Measurements from ENCODE around the gene TRIM41.
"Not testable (repeated sequence)": the region's sequence is repeated elsewhere in the genome, so short reads cannot be mapped to it uniquely, and the experiment has no call there.

The TRIM41 gene

DNA sequence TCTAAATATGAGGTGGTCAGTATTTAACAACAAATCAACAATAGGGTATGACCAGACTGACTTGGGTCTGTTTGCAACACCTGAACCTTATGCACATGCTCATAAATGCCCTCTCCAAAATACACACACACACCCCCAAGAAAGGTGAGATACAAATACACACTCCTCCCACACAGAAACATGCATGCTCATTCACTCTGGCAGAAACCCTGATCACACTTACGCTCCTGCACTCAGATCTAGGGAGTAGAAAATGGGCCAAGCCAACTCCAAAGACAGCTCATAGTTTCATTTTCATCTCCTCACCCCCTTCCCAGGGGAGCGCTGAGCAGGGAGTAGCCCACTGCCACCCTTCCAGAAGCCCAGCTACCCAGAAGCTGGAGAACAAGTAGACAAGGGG lies 29.4 kb upstream of the TRIM41 start:
- no peak for DNase-seq

DNA sequence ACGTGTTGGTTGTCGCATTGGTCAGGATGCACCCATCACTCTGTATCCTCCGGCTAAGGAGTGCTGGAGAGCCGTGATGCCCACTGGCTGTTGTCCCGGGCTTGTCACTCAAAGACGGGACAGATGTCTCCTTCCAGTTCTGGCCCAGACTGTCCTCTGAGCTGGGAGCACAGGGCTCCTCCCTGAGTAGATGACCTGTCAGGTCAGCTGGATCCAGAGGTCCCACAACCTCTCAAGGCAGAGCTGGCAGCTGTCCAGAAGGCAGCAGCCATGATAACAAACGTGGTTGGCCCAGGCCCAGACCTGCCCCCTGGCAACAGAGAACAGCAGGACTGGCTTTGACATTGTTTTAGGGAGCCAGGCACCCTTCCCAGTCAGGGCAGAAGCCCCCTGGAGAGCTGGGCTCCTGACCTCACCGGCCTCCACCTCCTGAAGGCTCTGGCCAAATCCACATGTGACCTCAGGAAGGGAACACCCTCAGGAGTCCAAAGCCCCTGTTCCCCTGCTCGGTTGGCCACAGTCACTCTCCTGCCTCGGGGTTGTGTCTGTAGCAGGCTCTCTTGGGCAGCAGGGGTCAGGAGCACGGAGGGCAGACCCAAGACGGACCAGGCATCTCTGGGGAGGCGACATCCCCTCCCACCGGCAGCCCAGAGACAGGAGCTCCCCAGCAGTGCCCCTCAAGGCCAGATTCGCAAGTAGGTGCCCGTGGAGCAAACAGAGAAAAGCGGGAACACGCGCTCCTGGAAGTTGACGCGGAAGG lies 28.4 kb upstream of the TRIM41 start:
- DNase-seq: no peak

DNA sequence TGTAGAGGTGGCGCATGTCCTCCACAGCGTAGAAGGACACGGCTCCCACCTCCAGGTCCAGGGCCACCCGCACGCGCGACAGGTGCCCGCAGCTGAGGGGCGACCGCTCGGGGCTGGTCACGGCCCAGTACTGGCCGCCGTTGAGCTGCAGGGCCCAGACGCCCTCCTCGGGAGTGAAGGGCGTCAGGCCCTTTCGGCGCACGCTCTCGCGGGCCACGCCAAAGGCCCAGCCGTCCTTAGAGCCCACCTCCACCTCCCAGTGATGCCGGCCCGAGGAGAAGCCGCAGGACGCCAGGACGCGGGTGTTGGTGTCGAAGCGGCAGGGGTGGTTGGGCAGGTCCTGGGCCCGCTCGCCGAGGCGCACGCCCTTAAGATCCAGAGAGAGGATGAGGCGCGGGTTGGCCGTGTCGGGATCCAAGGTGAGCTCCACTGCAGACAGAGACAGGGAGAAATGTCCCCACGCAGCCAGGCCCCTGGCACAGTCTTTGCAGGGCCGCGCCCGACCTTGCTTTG lies 27.8 kb upstream of the TRIM41 start:
- DNase-seq: no peak

DNA sequence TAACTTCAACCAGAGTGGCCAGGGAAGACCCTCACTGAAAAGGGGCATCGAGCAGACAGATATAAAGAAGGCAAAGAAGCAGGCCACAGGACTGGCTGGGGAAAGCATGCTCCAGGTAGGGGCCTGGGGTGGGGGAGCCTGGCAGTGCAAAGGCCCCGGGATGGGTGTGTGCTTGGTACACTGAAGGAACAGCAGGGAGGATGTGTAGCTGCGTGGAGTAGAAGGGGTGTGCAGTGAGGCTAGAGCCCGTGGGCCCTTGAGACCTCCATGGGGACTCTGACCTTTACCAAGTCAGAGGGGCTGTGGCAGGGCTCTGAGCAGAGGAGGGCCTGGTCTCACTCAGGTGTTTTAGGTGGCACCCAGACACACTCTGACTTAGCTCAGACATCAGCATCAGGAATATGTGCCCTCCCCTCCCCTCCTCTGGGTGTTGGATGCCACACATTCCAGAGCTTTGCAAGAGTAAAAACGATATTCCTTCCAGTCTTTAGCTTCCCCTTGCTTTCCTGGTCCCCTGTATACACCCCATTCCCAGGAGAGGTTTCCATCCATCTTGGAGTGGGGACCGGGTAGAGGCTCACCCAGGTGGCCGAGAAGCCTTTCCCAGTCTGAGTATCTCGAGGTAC lies 25.6 kb upstream of the TRIM41 start:
- no peak for DNase-seq

DNA sequence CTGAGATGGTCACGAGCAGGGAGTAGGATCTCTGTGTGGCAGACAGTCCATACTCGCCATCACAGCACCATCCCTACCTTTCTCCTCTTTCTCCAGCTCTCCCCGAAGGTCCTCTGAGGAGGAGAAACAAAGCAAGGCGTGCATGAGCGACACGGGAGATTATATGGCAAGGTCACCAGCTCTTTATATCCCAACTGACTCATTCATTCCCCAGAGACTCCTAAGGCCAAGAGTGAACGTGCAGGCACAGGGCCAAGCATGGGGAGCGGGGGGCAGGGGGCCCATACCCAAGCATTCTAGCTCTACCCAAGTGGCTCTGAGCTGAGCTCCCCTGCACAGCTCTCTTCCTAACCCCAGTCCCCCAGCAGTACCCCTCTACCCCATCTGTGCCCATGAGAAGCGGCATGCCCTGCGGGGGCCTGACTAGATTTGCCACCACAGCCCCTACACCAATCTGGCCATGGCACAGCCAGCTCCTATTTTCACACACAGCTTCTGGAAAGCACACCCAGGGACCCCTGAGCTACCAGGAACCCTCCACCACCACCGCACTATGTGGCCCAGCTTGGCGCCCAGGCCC lies 24.9 kb upstream of the TRIM41 start:
- DNase-seq: no peak

DNA sequence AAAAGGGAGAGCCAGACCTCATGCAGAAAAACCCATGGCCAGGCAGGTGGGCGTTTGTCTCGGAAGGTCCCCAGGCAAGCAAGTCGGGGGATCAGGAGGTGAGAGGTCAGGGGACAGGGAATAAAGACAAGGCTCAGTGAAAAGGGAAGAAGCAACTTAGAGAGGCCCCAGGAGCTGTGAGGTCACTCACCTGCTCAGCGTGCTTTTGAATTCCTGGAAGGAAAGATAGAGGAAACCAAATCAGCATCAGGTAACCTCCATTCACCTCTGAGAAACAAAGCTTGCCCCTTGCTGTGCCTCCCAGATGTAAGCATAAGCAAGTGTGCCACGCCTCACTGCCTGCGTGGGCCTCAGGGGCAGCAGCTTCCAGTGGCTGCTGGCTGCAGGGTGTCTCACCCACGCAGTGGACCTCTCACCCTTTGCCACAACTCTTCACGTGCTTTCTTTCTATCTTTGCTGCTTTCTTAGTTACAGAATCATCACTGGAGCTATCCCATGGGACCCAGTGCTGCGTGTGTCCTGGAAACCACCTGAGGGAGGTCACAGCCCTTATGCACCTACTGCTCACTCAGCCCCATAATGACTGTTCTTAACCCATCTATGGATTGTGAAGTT lies 24.1 kb upstream of the TRIM41 start:
- DNase-seq: no peak

DNA sequence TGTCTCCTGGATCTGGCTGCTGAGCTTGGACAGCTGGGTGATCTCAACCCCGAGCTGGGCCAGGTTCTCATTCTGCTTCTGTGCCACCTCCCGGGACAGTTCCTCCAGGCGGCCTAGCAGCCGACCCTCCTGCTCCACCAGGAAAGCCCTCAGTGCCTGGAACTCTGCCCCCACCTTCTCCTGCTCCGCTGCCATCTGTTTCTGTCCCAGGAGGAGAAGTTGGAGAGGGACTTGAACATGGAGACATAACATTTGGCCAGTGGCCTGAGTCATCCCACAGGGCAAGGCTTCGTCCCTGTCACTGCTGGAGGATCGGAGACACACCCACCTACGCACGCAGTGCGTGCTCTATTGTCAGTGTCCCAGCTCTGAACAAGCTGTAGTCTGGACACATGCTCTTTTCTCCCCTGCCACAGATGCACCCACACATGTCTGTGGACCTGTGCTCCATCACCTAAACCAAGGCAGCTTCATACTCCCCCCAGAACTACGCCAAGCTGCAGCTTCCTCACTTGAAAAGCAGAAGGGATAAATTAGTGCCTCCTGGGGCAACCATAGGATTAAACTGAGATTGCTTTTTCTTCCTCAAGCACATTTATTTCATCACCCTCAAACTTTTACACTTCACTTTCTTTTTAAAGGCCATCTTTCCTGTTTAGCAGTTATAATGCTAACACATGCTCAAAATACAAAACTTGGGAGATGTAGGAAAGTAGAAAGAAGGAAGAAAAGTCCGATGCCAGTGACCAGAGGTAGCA lies 23.0 kb upstream of the TRIM41 start:
- DNase-seq: no peak

DNA sequence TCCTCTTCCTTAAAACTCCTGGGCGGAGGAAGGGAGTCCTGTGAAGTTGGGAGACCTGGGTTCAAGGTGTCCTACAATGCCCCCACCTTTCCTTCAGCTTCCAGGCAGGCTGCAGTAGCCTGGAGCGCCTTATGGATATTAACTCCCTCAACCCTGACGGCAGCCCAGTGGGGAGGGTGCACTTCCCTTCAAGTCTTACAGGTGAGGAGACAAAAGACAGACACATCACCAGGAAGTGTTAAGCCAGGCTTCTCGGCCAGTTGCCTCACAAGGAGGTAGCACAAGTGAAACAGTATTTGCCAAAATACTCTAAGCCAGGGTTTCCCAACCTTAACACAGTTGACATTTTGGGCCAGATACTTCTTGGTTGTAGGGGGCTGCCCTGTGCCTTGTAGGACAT lies 22.3 kb upstream of the TRIM41 start:
- no peak for DNase-seq

DNA sequence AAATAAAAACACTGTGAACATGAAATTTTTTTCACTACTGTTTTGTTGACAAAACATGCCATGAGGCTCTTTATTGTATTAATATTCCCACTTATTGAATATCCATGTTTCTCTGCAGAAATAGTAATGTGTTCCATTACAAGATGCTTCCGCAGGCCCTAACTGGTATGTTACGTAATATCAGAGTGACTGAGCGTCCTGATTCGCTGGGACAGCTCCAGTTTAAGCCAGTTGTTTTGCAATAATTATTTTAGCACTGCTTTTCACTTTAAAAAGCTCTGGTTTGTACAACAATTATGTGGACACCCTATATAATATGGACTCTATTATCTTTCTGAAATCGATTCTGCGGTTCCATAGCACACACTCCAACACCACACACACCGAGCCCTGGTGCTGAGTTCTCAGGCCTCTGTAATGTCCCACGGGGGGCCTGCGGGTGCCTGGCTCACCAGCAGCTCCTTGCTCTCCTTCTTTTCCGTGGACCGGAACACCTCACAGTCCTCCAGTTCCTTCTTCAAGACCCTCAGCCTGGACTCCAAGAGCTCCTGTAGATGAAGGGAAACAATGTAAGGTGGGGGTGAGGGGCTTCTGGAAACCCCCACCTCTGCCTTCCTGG lies 19.9 kb upstream of the TRIM41 start:
- no peak for DNase-seq

DNA sequence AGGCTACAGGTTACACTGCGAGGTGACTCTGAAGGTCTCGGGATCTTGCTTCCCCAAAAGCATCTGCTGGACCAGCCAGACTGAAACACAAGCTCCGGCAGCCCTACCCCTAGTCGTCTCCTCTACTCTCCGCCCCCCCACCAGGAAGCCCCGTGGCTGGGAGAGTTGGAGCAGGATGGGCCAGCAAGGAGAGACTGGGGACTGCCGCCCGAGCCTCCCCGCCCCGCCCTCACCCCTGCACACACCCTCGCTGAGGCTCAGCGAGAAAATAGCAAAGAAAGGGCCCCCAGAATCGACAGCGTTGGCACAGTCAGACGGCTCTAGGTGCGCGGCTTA lies 19.3 kb upstream of the TRIM41 start:
- DNase-seq: no peak

GRCh38 chr5:181204113-181204825 lies 18.8 kb upstream of the TRIM41 start:
- no peak for DNase-seq

DNA sequence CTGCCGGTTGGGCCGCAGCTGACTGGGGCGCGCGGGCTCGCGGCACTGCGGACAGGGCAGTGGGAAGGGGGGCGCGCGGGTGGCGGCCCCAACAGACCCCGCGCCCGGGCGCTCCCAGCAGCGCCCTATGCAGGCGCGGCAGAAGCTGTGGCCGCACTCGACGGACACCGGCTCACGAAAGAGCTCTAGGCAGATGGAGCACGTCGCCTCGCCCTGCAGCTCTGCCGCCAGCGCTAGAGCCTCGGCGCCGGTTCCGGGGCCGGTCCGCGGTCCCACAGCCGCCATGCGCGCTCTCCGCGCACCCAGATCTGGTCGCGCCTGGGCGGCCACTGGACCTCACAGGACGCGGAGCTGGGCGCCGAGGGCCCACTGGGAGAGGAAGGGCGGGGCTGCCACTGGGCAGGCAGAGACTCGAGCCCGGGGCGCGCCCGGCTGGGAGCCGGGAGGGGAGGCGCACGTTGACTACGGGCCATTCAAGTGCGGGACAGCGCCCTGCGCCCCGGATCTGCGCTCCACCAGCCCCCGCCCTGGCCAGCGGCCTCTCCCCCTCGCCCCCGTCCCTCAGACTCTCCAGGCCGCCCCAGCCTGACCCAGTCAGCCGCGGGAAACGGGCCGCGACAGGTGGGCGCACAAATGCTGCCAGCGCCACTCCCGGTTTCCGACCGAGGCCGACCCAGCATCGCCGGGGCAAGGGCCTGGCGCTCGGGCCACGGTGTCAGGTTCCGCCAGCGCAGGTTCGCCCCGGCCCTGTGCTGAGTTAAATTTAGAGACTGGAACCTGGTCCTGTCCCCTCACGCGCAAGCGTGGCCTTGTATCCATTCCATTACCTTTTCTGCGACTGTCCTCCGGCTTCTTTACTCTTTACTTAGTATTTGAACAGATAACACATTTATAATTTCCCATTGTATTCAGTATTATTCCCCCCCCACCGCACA lies 18.0 kb upstream of the TRIM41 start, which contains the start of gene TRIM7:
TRIM7 (minus strand) TSS at position 371 of the 935 bp plus-strand sequence; CDS start at position 285, 86 bp downstream.
- DNase-seq: no peak

- no peak for DNase-seq
Measured at GRCh38 chr5:181205761-181206649, 17.1 kb upstream of the TRIM41 start.

- no peak for DNase-seq
Measured at GRCh38 chr5:181207214-181207959, 15.7 kb upstream of the TRIM41 start.

- no peak for DNase-seq
Measured at GRCh38 chr5:181207960-181208253, 15.2 kb upstream of the TRIM41 start.

DNA sequence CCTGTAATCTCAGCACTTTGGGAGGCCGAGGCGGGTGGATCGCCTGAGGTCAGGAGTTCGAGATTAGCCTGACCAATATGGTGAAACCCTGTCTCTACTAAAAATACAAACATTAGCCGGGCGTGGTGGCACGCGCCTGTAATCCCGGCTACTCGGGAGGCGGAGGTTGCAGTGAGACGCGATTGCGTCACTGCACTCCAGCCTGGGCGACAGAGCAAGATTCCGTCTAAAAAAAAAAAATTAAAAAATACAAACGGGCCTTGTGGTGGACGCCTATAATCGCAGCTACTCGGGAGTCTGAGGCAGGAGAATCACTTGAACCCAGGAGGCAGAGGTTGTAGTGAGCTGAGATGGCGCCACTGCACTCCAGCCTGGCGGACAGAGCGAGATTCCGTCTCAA lies 14.1 kb upstream of the TRIM41 start:
- DNase-seq: not testable (repeated sequence)

- not testable (repeated sequence) for DNase-seq
Measured at GRCh38 chr5:181210148-181210547, 12.9 kb upstream of the TRIM41 start.

DNA sequence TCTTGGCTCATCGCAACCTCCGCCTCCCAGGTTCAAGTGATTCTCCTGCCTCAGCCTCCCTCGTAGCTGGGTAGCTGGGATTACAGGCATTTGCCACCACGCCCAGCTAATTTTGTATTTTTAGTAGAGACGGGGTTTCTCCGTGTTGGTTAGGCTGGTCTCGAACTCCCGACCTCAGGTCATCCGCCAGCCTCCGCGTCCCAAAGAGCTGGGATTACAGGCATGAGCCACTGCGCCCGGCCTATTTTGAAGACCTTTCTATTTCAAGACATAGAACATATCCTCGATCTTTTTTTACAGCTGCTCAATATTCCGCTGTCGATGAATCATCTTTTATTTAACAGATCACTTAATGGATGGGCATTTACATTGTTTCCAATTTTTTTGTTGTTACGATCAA lies 12.4 kb upstream of the TRIM41 start:
- DNase-seq: not testable (repeated sequence)

DNA sequence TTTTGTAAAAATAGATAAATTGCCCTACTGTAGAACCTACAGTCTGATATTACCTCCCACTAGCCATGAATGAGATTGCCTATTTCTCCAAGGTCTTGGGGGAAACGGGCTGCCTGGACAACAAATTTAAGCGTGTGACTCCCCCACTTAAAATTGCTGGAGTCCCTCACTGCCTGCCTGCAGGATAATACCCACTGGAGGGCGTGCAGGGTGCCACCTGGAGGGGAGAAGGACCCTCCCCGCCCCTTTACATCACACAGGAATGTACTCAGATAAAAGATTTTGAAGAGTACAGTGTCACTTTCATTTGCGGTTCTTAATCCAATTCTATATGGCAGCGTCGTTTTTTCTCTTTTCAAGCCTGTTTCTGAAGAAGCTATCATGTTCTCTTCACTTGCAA lies 11.9 kb upstream of the TRIM41 start:
- DNase-seq: no peak
